Measurements from ENCODE around the gene ZBTB32. TPM values are rescaled to one million over a fixed set of nuclear protein-coding genes. Genes with fewer than 3 reads are reported as not detected.
"Not testable (repeated sequence)": the region's sequence is repeated elsewhere in the genome, so short reads cannot be mapped to it uniquely, and the experiment has no call there.

The ZBTB32 gene, protein sequence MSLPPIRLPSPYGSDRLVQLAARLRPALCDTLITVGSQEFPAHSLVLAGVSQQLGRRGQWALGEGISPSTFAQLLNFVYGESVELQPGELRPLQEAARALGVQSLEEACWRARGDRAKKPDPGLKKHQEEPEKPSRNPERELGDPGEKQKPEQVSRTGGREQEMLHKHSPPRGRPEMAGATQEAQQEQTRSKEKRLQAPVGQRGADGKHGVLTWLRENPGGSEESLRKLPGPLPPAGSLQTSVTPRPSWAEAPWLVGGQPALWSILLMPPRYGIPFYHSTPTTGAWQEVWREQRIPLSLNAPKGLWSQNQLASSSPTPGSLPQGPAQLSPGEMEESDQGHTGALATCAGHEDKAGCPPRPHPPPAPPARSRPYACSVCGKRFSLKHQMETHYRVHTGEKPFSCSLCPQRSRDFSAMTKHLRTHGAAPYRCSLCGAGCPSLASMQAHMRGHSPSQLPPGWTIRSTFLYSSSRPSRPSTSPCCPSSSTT
- under 1 TPM in 1 of 2 donors, not detected in 1; 0.32 TPM for total RNA-seq

GRCh38 chr19:35704218-35704617 lies at the start of gene ZBTB32:
Gene ZBTB32, plus strand, starts transcription at chr19:35704558. Its CDS starts 10,069 bp downstream, at chr19:35714627.
- DNase-seq, result peak; percentile 42
- no peaks in the 10 kb centered on the region for H3K4me1 ChIP-seq
- intact Hi-C loops (cut with DNase I), result no loop called here
- no peak within 1 kb of the TSS for H3K27ac ChIP-seq
- no peaks in the 10 kb centered on the region for H3K9me3 ChIP-seq
- no peak within 1 kb of the TSS for H3K9ac ChIP-seq (ENCODE audit: low read depth in 2 of 2, low read length in 2 of 2)
- no peaks in the 10 kb centered on the region for H3K36me3 ChIP-seq
- no peak for TF ChIP-seq CTCF (IDR thresholded peaks at IDR 0.05)
- no peak within 1 kb of the TSS for H3K4me3 ChIP-seq
- no peaks in the 10 kb centered on the region for H3K27me3 ChIP-seq

GRCh38 chr19:35654828-35655227 lies 49.5 kb upstream of the ZBTB32 start:
- H3K36me3 ChIP-seq, result peaks cover 35% of the 10 kb centered on the region
- H3K9ac ChIP-seq (ENCODE audit: low read depth in 2 of 2, low read length in 2 of 2), result not testable (repeated sequence)

DNA sequence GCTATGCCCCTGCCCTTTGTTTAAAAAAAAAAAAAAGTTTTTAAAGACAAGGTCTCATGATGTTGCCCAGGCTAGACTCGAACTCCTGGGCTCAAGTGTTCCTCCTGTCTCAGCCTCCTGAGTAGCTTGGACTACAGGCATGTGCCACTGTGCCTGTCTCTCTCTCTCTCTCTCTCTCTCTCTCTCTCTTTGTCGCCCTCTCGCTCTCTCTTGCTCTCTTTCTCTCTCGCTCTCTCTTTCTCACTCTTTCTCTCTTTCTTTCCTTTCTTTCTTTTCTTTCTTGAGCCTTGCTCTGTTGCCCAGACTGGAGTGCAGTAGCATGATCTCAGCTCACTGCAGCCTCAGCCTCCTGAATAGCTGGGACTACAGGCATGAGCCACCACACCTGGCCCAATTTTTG lies 48.8 kb upstream of the ZBTB32 start:
- no peak overlapping the region for H3K27ac ChIP-seq
- no peak overlapping the region for H3K9ac ChIP-seq (ENCODE audit: low read depth in 2 of 2, low read length in 2 of 2)
- no peak overlapping the region for H3K4me3 ChIP-seq
- peaks cover 35% of the 10 kb centered on the region for H3K36me3 ChIP-seq
- no peaks in the 10 kb centered on the region for H3K9me3 ChIP-seq
- no peak for TF ChIP-seq CTCF (IDR thresholded peaks at IDR 0.05)
- no peaks in the 10 kb centered on the region for H3K27me3 ChIP-seq
- DNase-seq, result no peak
- intact Hi-C loops (cut with DNase I), result no loop called here
- no peaks in the 10 kb centered on the region for H3K4me1 ChIP-seq

More at GRCh38 chr19:35654828-35655227, 49.5 kb upstream of the ZBTB32 start:
- H3K27ac ChIP-seq; H3K4me1 ChIP-seq; H3K9me3 ChIP-seq; intact Hi-C loops (cut with DNase I); H3K4me3 ChIP-seq; DNase-seq; H3K27me3 ChIP-seq: not testable (repeated sequence)

- TF ChIP-seq CTCF (IDR thresholded peaks at IDR 0.05), result no peak
- H3K4me1 ChIP-seq, result no peaks in the 10 kb centered on the region
- intact Hi-C loops (cut with DNase I), result no loop called here
- no peak overlapping the region for H3K9ac ChIP-seq (ENCODE audit: low read depth in 2 of 2, low read length in 2 of 2)
- H3K4me3 ChIP-seq, result no peak overlapping the region
- no peaks in the 10 kb centered on the region for H3K27me3 ChIP-seq
- H3K27ac ChIP-seq, result no peak overlapping the region
- peaks cover 35% of the 10 kb centered on the region for H3K36me3 ChIP-seq
- no peak for DNase-seq
- no peaks in the 10 kb centered on the region for H3K9me3 ChIP-seq
Measured at GRCh38 chr19:35656700-35657099, 47.7 kb upstream of the ZBTB32 start.

GRCh38 chr19:35657904-35658700 lies 46.3 kb upstream of the ZBTB32 start:
- intact Hi-C loops (cut with DNase I), result no loop called here
- Histone ChIP-seq H3K36me3 (peaks cover 30% of the 10 kb centered on the region), H3K9ac (ENCODE audit: low read depth in 2 of 2, low read length in 2 of 2) (no peak overlapping the region), H3K27me3 (no peaks in the 10 kb centered on the region), H3K4me3 (no peak overlapping the region), H3K27ac (no peak overlapping the region), H3K9me3 (no peaks in the 10 kb centered on the region), H3K4me1 (no peaks in the 10 kb centered on the region)
- no peak for TF ChIP-seq CTCF (IDR thresholded peaks at IDR 0.05)
- no peak for DNase-seq
